OCI-LY7 (cell line): Measurements from ENCODE around the gene CCDC186. TPM values are rescaled to one million over a fixed set of nuclear protein-coding genes. Genes with fewer than 3 reads are reported as not detected.

ENCODE experiments used
- BruUV-seq: library from RNA; stranded (reverse); fragments of 400-500 nt; replicated peaks from 2 replicates; lab custom pipeline; 2021; lab: Mats Ljungman, UMichigan
- CTCF ChIA-PET: fragments of 300-600 bp; sonication (Branson Sonifier 250); formaldehyde crosslinking; loops from one replicate; lab custom pipeline; 2022; ENCODE audit warnings: antibody characterized with exemption; ENCODE audit not compliant: unreplicated experiment; lab: Charles Lee
- POLR2A ChIA-PET: fragments of 300-600 bp; sonication (Branson Sonifier 250); formaldehyde crosslinking; loops from one replicate; lab custom pipeline; 2022; ENCODE audit warnings: antibody characterized with exemption; lab: Charles Lee
- DNase-seq: peaks from one replicate; pipeline ENCODE4 v3.0.0-alpha.2; 2015; ENCODE audit warnings: low spot score
- H2AFZ ChIP-seq: fragments of 200-600 bp; sonication (generic), shearing (Covaris generic); 2 replicates; pipeline ENCODE4 v1.6.1; 2014; ENCODE audit warnings: mild to moderate bottlenecking, antibody characterized with exemption, low read length, moderate library complexity
- H3K27ac ChIP-seq: fragments of 200-600 bp; sonication (generic); 2 replicates; pipeline ENCODE4 v1.5.1; 2014; ENCODE audit warnings: mixed run types, low read depth, mild to moderate bottlenecking, moderate library complexity, low read length, inconsistent platforms; ENCODE audit not compliant: poor library complexity, severe bottlenecking
- H3K36me3 ChIP-seq: fragments of 200-600 bp; sonication (generic); 2 replicates; pipeline ENCODE4 v1.6.1; 2014; ENCODE audit warnings: mild to moderate bottlenecking, antibody characterized with exemption, low read length, moderate library complexity, mixed read lengths; ENCODE audit not compliant: insufficient read depth
- H3K4me1 ChIP-seq: fragments of 200-600 bp; sonication (generic); 2 replicates; pipeline ENCODE4 v1.5.1; 2014; ENCODE audit warnings: mild to moderate bottlenecking, low read length; ENCODE audit not compliant: insufficient read depth, poor library complexity, severe bottlenecking
- H3K4me2 ChIP-seq: fragments of 200-600 bp; sonication (generic); 2 replicates; pipeline ENCODE4 v1.6.1; 2014; ENCODE audit warnings: mild to moderate bottlenecking, low read length
- H3K4me3 ChIP-seq: fragments of 200-600 bp; sonication (generic); 2 replicates; pipeline ENCODE4 v1.5.1; 2014; ENCODE audit warnings: mild to moderate bottlenecking, low read depth, low read length; ENCODE audit not compliant: poor library complexity, severe bottlenecking
- H3K79me2 ChIP-seq: fragments of 200-600 bp; sonication (generic); 2 replicates; pipeline ENCODE4 v1.6.1; 2016; ENCODE audit warnings: low read depth, mild to moderate bottlenecking, low read length, moderate library complexity, mixed read lengths; ENCODE audit not compliant: insufficient read depth
- H3K9me2 ChIP-seq: fragments of 200-600 bp; sonication (generic); 2 replicates; pipeline ENCODE4 v1.6.1; 2016; ENCODE audit warnings: mild to moderate bottlenecking, low read length, mixed read lengths; ENCODE audit not compliant: insufficient read depth
- H3K9me3 ChIP-seq: fragments of 200-600 bp; sonication (generic); 2 replicates; pipeline ENCODE4 v1.6.1; 2014; ENCODE audit warnings: mild to moderate bottlenecking, mixed run types, low read length, mixed read lengths
- H4K20me1 ChIP-seq: fragments of 200-600 bp; sonication (generic); 2 replicates; pipeline ENCODE4 v1.6.1; 2014; ENCODE audit warnings: mild to moderate bottlenecking, antibody characterized with exemption, low read length, moderate library complexity, mixed read lengths; ENCODE audit not compliant: insufficient read depth
- EZH2phosphoT487 ChIP-seq: fragments of 200-600 bp; sonication (generic); IDR thresholded peaks from 2 replicates; pipeline ENCODE4 v1.6.1; 2018; ENCODE audit warnings: low read depth, borderline replicate concordance, mild to moderate bottlenecking, mixed run types, antibody characterized with exemption, low read length, moderate library complexity, mixed read lengths
- intact Hi-C: fragments of 100-400 bp; cut with micrococcal nuclease; formaldehyde crosslinking; loops from one replicate; pipeline ENCODE4 v1.10.0; 2022; ENCODE audit not compliant: unreplicated experiment
- total RNA-seq, 2 experiments: library from RNA; depleted of rRNA in 1 of 2; stranded (reverse); fragments of >200 nt in 1 of 2; shearing (Covaris generic) in 1 of 2; gene quantifications; 2 replicates each; pipeline ENCODE4 v1.2.3, GENCODE V29; 2014 to 2022
- TF ChIP-seq, protein P1 (sequence below): fragments of 200-600 bp; sonication (generic); conservative IDR thresholded peaks from 2 replicates; pipeline ENCODE4 v1.5.1; 2014; ENCODE audit warnings: mild to moderate bottlenecking, antibody characterized with exemption, low read length, moderate library complexity, mixed read lengths

Gene CCDC186
- total RNA-seq, 2 experiments from 2014 or later: 5.3 to 13.1 TPM

DNA sequence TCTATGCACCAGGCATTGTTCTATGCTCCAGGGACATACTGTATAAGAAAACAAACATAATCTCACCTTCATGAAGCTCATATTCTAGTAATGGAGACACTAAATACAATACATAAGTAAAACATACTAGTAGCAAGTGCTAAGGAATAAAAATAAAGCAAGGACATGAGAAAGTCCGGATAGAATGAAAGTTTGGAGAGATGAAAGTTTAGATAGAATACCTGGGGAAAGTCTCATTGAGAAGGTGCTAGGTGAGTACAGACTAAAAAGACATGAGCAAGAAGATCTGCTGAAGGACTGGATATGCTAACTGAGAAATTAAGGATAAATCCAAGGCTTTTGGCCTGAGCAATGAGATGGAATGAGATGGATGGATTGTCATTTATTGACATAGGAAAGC, 34.0 kb downstream of the CCDC186 start:
- TF ChIP-seq, protein P1, sequence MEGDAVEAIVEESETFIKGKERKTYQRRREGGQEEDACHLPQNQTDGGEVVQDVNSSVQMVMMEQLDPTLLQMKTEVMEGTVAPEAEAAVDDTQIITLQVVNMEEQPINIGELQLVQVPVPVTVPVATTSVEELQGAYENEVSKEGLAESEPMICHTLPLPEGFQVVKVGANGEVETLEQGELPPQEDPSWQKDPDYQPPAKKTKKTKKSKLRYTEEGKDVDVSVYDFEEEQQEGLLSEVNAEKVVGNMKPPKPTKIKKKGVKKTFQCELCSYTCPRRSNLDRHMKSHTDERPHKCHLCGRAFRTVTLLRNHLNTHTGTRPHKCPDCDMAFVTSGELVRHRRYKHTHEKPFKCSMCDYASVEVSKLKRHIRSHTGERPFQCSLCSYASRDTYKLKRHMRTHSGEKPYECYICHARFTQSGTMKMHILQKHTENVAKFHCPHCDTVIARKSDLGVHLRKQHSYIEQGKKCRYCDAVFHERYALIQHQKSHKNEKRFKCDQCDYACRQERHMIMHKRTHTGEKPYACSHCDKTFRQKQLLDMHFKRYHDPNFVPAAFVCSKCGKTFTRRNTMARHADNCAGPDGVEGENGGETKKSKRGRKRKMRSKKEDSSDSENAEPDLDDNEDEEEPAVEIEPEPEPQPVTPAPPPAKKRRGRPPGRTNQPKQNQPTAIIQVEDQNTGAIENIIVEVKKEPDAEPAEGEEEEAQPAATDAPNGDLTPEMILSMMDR: no peak
- TF ChIP-seq EZH2phosphoT487: no peak
- H3K4me1 ChIP-seq: no peaks in the 10 kb centered on the region
- CTCF ChIA-PET: no interaction called here

DNA sequence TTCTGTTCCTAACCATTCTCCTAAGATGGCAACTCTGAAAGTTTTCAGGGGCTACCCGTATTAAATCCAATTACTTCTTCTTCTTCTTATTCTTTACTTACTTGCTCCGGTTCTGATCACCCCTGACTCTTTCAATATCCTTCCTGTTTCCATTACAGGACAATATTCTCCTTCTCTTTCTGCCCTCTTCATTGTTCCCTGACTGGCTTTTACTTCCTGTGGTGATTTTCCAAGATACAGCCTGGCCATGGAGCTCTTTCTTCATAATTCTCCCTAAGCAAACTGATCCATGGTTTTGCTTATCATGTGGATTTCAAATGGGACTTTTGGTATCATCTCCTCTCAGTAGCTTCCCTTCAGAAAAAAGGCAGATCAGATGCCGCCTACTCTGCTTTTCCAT, 35.4 kb downstream of the CCDC186 start:
- no peaks in the 10 kb centered on the region for H3K9me3 ChIP-seq
- H3K27ac ChIP-seq: no peak overlapping the region
- BruUV-seq: no TSS peak
- ChIA-PET CTCF (no interaction called here), POLR2A (no interaction called here)
- no peaks in the 10 kb centered on the region for H3K4me1 ChIP-seq
- H3K79me2 ChIP-seq: no peaks in the 10 kb centered on the region
- H3K36me3 ChIP-seq: peaks cover 29% of the 10 kb centered on the region; the same call in 1 of the 2 replicates
- H3K9me2 ChIP-seq: no peaks in the 10 kb centered on the region
- H3K4me3 ChIP-seq: no peak overlapping the region
- no peak overlapping the region for H3K4me2 ChIP-seq
- no peaks in the 10 kb centered on the region for H4K20me1 ChIP-seq
- H2AFZ ChIP-seq: no peak overlapping the region
- TF ChIP-seq, protein P1: no peak
- TF ChIP-seq EZH2phosphoT487: no peak
- no peak for DNase-seq
- intact Hi-C loops: no loop called here

More for the DNA sequence above, 34.0 kb downstream of the CCDC186 start:
- H4K20me1 ChIP-seq: no peaks in the 10 kb centered on the region
- no peaks in the 10 kb centered on the region for H3K9me2 ChIP-seq
- no peak overlapping the region for H3K4me2 ChIP-seq
- no peaks in the 10 kb centered on the region for H3K79me2 ChIP-seq
- no peak overlapping the region for H2AFZ ChIP-seq
- POLR2A ChIA-PET: interaction anchor here (1.0 to 1.4 kb wide), 2 partner anchors 9 to 11 kb away, joined by 3 to 4 read pairs; no protein-coding TSS in a partner anchor
- intact Hi-C loops: no loop called here
- no peaks in the 10 kb centered on the region for H3K9me3 ChIP-seq
- BruUV-seq: no TSS peak
- DNase-seq: no peak
- no peak overlapping the region for H3K27ac ChIP-seq
- peaks cover 22% of the 10 kb centered on the region; the same call in 1 of the 2 replicates for H3K36me3 ChIP-seq
- no peak overlapping the region for H3K4me3 ChIP-seq

DNA sequence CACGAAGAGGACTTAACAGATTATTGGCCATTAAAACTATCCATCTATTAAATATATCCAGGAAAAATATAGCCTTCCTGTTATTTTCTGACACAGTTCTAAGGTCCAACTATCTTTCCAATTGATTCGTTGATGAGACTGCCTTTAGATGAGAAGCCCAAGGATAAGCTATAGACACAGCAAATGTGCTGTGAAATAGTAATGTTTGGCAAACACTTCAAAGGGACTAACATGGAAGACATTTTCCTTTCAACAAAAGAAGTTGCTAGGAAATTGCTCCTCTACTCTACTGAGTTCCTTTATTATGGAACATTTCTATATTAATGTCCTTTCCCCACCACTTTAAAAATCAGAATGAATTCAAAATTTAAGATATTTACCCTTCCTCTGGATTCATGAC, 38.5 kb downstream of the CCDC186 start:
- intact Hi-C loops: no loop called here
- TF ChIP-seq EZH2phosphoT487: no peak
- TF ChIP-seq, protein P1: no peak
- 0 out of 2 replicates have a peak, but pooled peaks cover 4% of the 10 kb centered on the region for H4K20me1 ChIP-seq
- peaks cover 23% of the 10 kb centered on the region for H3K36me3 ChIP-seq
- H3K4me1 ChIP-seq: peaks cover 8% of the 10 kb centered on the region
- no peak overlapping the region for H3K4me2 ChIP-seq
- H3K4me3 ChIP-seq: no peak overlapping the region
- TSS peak; percentile 43 for BruUV-seq
- no peaks in the 10 kb centered on the region for H3K79me2 ChIP-seq
- no peak for DNase-seq
- H3K9me3 ChIP-seq: no peaks in the 10 kb centered on the region
- ChIA-PET CTCF (no interaction called here), POLR2A (interaction anchor here (1.0 to 1.3 kb wide), 2 partner anchors 10 kb away, joined by 3 to 5 read pairs; no protein-coding TSS in a partner anchor)
- H3K27ac ChIP-seq: no peak overlapping the region
- H3K9me2 ChIP-seq: no peaks in the 10 kb centered on the region
- H2AFZ ChIP-seq: no peak overlapping the region
